Testis (tissue), 2 donors: ENCODE measurements around the gene COTL1.

Experiments
- POLR2A ChIP-seq: fragments of 450-650 bp; IDR thresholded peaks from one replicate; pipeline ENCODE4 v1.6.1; 2017; ENCODE audit warnings: antibody characterized with exemption, mild to moderate bottlenecking, moderate library complexity
- TF ChIP-seq, protein P1 (sequence below), 3 experiments: fragments of 450-650 bp in 2 of 3; fragments of 200-600 bp in 1 of 3; sonication (generic) in 1 of 3; IDR thresholded peaks; one replicate each; pipeline ENCODE4 v1.5.1; 2016 to 2019; ENCODE audit warnings: antibody characterized with exemption in 3 of 3, mild to moderate bottlenecking in 2 of 3, moderate library complexity in 1 of 3

DNA sequence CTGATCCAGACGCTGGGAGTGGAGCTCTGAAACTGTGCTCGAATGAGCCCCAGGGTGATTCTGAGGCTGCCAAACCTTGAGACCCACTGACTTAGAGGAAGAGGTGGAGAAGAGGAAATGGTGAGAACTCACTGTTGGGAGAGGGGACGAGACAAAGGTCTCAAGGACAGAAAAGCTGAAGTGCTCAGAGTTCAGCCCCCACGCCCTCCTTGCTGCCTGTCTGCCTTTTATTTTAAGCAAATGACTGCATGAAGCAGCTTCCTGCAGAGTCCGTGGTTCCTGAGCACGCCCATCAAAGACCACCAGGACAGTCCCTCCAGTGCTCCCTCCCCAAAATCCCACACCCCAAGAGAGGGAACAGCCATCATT is 20.4 kb downstream of the COTL1 start:
- TF ChIP-seq, protein P1, sequence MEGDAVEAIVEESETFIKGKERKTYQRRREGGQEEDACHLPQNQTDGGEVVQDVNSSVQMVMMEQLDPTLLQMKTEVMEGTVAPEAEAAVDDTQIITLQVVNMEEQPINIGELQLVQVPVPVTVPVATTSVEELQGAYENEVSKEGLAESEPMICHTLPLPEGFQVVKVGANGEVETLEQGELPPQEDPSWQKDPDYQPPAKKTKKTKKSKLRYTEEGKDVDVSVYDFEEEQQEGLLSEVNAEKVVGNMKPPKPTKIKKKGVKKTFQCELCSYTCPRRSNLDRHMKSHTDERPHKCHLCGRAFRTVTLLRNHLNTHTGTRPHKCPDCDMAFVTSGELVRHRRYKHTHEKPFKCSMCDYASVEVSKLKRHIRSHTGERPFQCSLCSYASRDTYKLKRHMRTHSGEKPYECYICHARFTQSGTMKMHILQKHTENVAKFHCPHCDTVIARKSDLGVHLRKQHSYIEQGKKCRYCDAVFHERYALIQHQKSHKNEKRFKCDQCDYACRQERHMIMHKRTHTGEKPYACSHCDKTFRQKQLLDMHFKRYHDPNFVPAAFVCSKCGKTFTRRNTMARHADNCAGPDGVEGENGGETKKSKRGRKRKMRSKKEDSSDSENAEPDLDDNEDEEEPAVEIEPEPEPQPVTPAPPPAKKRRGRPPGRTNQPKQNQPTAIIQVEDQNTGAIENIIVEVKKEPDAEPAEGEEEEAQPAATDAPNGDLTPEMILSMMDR (IDR thresholded peaks at IDR 0.05) = no peak
- TF ChIP-seq POLR2A = no peak
